Suprapubic skin (tissue), 4 donors: ENCODE results near the gene NAV3. TPM values are rescaled to one million over a fixed set of nuclear protein-coding genes. Genes with fewer than 3 reads are reported as not detected.

Experiments used
- DNase-seq, 2 donors: peaks; one replicate each; pipeline ENCODE4 v3.0.0-alpha.2; 2019; ENCODE audit warnings: low spot score in 2 of 2
- H3K27ac ChIP-seq: fragments of 200-600 bp; sonication (generic); one replicate; pipeline ENCODE4 v1.5.1; 2019
- H3K27me3 ChIP-seq: fragments of 200-600 bp; sonication (generic); one replicate; pipeline ENCODE4 v1.5.1; 2019
- H3K36me3 ChIP-seq: fragments of 200-600 bp; sonication (generic); one replicate; pipeline ENCODE4 v1.5.1; 2019
- H3K4me1 ChIP-seq: fragments of 200-600 bp; sonication (generic); one replicate; pipeline ENCODE4 v1.5.1; 2019
- H3K4me3 ChIP-seq: fragments of 200-600 bp; sonication (generic); one replicate; pipeline ENCODE4 v1.5.1; 2019; ENCODE audit warnings: mild to moderate bottlenecking
- H3K9me3 ChIP-seq: fragments of 200-600 bp; sonication (generic); one replicate; pipeline ENCODE4 v1.5.1; 2019
- EP300 ChIP-seq: sonication (generic); formaldehyde crosslinking; IDR thresholded peaks from one replicate; pipeline ENCODE4 v1.6.1; 2017; ENCODE audit warnings: antibody characterized with exemption
- POLR2A ChIP-seq, 2 donors: fragments of 450-650 bp; IDR thresholded peaks; one replicate each; pipeline ENCODE4 v1.6.1; 2017; ENCODE audit warnings: antibody characterized with exemption in 2 of 2, mild to moderate bottlenecking in 2 of 2, moderate library complexity in 2 of 2
- POLR2AphosphoS5 ChIP-seq, 3 donors: sonication (generic); formaldehyde crosslinking; IDR thresholded peaks; one replicate each; pipeline ENCODE4 v1.6.1; 2017; ENCODE audit warnings: antibody characterized with exemption in 3 of 3
- WGBS: methylation state at CpG from one replicate; pipeline ENCODE4 v1.1.5; 2018; 5-methylcytosine and 5-hydroxymethylcytosine counted together
- total RNA-seq, 4 donors: library from RNA; depleted of rRNA; stranded (reverse); fragments of >200 nt; gene quantifications; one replicate each; pipeline ENCODE4 v1.1.0, GENCODE V29; 2016
- TF ChIP-seq, protein P1 (sequence below), 2 donors: fragments of 200-600 bp in 1 of 2; fragments of 450-650 bp in 1 of 2; sonication (generic) in 1 of 2; IDR thresholded peaks; one replicate each; pipeline ENCODE4 v1.5.1; 2016 to 2019; ENCODE audit warnings: antibody characterized with exemption in 2 of 2, mild to moderate bottlenecking in 1 of 2, moderate library complexity in 1 of 2

NAV3 gene
- total RNA-seq, 4 donors from 2014 or later = 11.7 to 20.9 (median 15.7) TPM

DNA sequence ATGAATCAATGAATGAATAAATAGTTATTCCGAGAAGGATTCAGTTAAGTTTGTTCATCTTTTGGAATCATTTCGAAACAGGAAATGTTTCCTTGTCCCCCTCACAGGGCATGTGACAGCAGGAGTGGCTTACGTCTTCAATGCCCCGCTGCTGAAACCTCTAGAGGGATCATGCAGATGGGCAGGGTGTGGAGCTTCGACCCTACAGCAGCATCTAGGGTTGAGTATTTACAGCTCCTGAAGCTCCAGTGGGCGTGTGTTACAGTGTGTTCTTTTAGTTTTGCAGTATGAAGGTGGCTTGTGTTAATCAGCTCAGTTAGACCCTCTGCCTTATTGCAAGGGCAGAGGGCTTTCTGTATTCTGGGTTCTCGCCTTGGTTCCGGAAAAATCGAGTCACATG, 2.6 kb downstream of the NAV3 start:
- no peak overlapping the region for H3K27ac ChIP-seq
- TF ChIP-seq POLR2A (IDR thresholded peaks at IDR 0.05) (no peak), POLR2AphosphoS5 (IDR thresholded peaks at IDR 0.05) (no peak), EP300 (no peak)
- TF ChIP-seq, protein P1, sequence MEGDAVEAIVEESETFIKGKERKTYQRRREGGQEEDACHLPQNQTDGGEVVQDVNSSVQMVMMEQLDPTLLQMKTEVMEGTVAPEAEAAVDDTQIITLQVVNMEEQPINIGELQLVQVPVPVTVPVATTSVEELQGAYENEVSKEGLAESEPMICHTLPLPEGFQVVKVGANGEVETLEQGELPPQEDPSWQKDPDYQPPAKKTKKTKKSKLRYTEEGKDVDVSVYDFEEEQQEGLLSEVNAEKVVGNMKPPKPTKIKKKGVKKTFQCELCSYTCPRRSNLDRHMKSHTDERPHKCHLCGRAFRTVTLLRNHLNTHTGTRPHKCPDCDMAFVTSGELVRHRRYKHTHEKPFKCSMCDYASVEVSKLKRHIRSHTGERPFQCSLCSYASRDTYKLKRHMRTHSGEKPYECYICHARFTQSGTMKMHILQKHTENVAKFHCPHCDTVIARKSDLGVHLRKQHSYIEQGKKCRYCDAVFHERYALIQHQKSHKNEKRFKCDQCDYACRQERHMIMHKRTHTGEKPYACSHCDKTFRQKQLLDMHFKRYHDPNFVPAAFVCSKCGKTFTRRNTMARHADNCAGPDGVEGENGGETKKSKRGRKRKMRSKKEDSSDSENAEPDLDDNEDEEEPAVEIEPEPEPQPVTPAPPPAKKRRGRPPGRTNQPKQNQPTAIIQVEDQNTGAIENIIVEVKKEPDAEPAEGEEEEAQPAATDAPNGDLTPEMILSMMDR (IDR thresholded peaks at IDR 0.05) = no peak
- no peak overlapping the region for H3K4me3 ChIP-seq
- H3K27me3 ChIP-seq = no peaks in the 10 kb centered on the region
- no peaks in the 10 kb centered on the region for H3K36me3 ChIP-seq
- WGBS = 85% methylated on average over 9 of the region's 9 CpGs
- H3K9me3 ChIP-seq = no peaks in the 10 kb centered on the region
- DNase-seq = no peak
- H3K4me1 ChIP-seq = no peaks in the 10 kb centered on the region

DNA sequence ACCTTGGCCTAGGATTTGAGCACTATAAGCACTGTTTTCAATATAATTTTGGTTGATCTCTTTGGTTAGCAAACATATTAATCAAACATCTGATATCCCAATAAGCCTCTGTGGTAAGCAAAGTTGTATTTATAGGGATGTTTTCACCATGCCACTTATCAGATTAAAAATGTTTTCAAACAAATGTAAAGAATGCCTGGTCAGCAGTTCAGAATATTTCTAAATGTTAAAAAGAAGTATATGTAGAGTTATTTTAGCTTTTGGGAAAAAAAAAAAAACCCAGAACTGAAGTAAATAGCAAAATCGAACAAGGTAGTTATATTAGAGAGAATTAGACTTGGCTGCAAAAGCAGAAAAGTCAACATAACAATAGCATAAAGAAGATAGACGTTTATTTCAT, 3.9 kb downstream of the NAV3 start:
- Histone ChIP-seq H3K4me1 (no peaks in the 10 kb centered on the region), H3K27ac (no peak overlapping the region), H3K36me3 (no peaks in the 10 kb centered on the region), H3K27me3 (no peaks in the 10 kb centered on the region), H3K4me3 (no peak overlapping the region), H3K9me3 (no peaks in the 10 kb centered on the region)
- TF ChIP-seq, protein P1 (IDR thresholded peaks at IDR 0.05) = no peak
- TF ChIP-seq POLR2A (IDR thresholded peaks at IDR 0.05) (no peak), POLR2AphosphoS5 (IDR thresholded peaks at IDR 0.05) (no peak), EP300 (no peak)
- WGBS = 65% methylated on average over 2 of the region's 2 CpGs
- no peak for DNase-seq

DNA sequence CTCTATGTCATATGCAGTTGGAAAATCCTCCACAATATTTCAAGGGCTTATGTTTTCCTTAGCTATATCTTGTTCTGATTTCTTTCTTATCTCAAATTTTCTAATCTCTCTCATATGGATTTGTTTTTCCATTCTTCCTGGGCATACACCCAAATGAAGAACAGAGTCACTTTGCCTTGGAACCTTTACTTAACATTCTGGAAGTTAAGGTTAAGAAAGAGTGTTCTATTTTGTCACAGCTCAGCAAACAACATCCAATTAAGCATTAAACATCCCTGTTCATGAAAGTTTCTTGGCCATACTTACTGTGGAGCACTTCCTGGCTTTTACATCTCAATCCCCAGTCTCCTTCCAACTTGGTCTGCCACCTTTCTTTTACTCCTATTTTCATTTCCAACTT, 5.3 kb downstream of the NAV3 start:
- no peak for TF ChIP-seq POLR2AphosphoS5 (IDR thresholded peaks at IDR 0.05)
- TF ChIP-seq, protein P1 (IDR thresholded peaks at IDR 0.05) = no peak
- TF ChIP-seq EP300 = no peak
- no peak for TF ChIP-seq POLR2A (IDR thresholded peaks at IDR 0.05)
- Histone ChIP-seq H3K36me3 (no peaks in the 10 kb centered on the region), H3K9me3 (no peaks in the 10 kb centered on the region), H3K27me3 (no peaks in the 10 kb centered on the region), H3K4me3 (no peak overlapping the region), H3K27ac (no peak overlapping the region), H3K4me1 (no peaks in the 10 kb centered on the region)
- DNase-seq = no peak

DNA sequence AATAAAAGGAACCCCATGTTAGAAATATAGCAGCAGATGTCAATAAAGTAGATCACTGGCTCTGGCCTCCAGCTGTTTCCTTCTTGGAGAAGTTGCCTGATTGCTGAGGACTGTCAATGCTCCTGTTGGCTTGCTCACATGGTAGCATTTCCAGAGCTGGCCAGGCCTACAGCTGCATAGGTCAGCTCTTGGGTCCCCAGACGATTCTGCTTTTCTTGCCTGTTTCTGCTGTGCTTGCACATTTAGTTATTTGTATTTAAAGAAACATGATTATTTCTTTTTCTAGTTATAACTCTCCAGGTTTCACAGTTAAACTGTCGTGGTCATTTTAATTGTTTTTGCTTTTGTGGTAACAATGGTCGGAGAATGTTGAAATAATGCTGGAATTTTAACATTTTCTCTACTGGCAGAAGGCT, 7.2 kb downstream of the NAV3 start:
- TF ChIP-seq, protein P1 (IDR thresholded peaks at IDR 0.05) = no peak
- WGBS = 39% methylated on average over 3 of the region's 3 CpGs
- no peaks in the 10 kb centered on the region for H3K27me3 ChIP-seq
- no peaks in the 10 kb centered on the region for H3K4me1 ChIP-seq
- H3K9me3 ChIP-seq = no peaks in the 10 kb centered on the region
- H3K27ac ChIP-seq = no peak overlapping the region
- H3K36me3 ChIP-seq = no peaks in the 10 kb centered on the region
- no peak overlapping the region for H3K4me3 ChIP-seq
- no peak for DNase-seq

DNA sequence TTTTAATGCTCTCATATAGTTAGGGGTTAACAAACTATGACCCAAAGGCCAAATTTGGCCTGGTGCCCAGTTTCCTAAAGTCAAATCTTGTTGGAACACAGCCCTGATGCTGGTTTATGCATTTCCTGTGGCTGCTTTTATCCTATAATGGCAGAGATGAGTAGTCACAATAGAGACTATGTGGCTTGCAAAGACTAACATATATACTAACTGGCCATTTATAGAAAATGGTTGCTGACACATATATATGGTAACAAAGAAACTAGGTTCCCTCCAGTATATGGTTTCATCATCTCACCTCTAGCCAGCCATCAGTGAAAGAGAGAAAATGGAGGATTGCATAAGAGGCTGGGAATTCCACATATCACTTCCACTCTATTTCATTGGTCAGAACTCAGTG, 10.8 kb downstream of the NAV3 start:
- Histone ChIP-seq H3K27ac (no peak overlapping the region), H3K4me3 (no peak overlapping the region), H3K36me3 (no peaks in the 10 kb centered on the region), H3K27me3 (no peaks in the 10 kb centered on the region), H3K9me3 (no peaks in the 10 kb centered on the region), H3K4me1 (no peaks in the 10 kb centered on the region)
- no peak for DNase-seq
- TF ChIP-seq EP300 (no peak), POLR2A (IDR thresholded peaks at IDR 0.05) (no peak), POLR2AphosphoS5 (IDR thresholded peaks at IDR 0.05) (no peak)
- TF ChIP-seq, protein P1 (IDR thresholded peaks at IDR 0.05) = no peak
